Osteoblast (primary cell): ENCODE results near the gene FAM120A. TPM values are rescaled to one million over a fixed set of nuclear protein-coding genes. Genes with fewer than 3 reads are reported as not detected.

Experiments
- DNase-seq: peaks from one replicate; pipeline ENCODE4 v3.0.0; 2011; ENCODE audit warnings: low spot score, mixed read lengths; ENCODE audit not compliant: insufficient read length; ENCODE audit errors: missing footprints
- H2AFZ ChIP-seq: 2 replicates; pipeline ENCODE4 v1.6.0; 2011; ENCODE audit warnings: mild to moderate bottlenecking, low read length
- H3K27ac ChIP-seq: 2 replicates; pipeline ENCODE4 v1.5.1; 2011; ENCODE audit warnings: mild to moderate bottlenecking, low read depth, low read length, moderate library complexity
- H3K27me3 ChIP-seq: 2 replicates; pipeline ENCODE4 v1.6.0; 2012; ENCODE audit warnings: mild to moderate bottlenecking, control low read depth, inconsistent platforms, low read length, moderate library complexity; ENCODE audit not compliant: insufficient read depth
- H3K36me3 ChIP-seq: 2 replicates; pipeline ENCODE4 v1.5.1; 2011; ENCODE audit warnings: mild to moderate bottlenecking, low read length, control low read depth, moderate library complexity; ENCODE audit not compliant: insufficient read depth
- H3K4me1 ChIP-seq: 2 replicates; pipeline ENCODE4 v1.5.1; 2011; ENCODE audit warnings: mild to moderate bottlenecking, low read length, control low read depth, moderate library complexity; ENCODE audit not compliant: insufficient read depth
- H3K4me2 ChIP-seq: 2 replicates; pipeline ENCODE4 v1.6.0; 2011; ENCODE audit warnings: mild to moderate bottlenecking, low read length; ENCODE audit not compliant: insufficient read depth
- H3K4me3 ChIP-seq: fragments of 200-600 bp; sonication (generic); 3 replicates; pipeline ENCODE4 v1.5.1; 2012; ENCODE audit warnings: mild to moderate bottlenecking, low read length, inconsistent platforms; ENCODE audit not compliant: insufficient read depth
- H3K79me2 ChIP-seq: 2 replicates; pipeline ENCODE4 v1.6.0; 2012; ENCODE audit warnings: mild to moderate bottlenecking, low read length, control low read depth, inconsistent platforms; ENCODE audit not compliant: insufficient read depth
- H3K9me3 ChIP-seq: 2 replicates; pipeline ENCODE4 v1.5.1; 2011; ENCODE audit warnings: low read depth, low read length, control low read depth
- H4K20me1 ChIP-seq: 2 replicates; pipeline ENCODE4 v1.6.0; 2012; ENCODE audit warnings: mild to moderate bottlenecking, low read length, control low read depth; ENCODE audit not compliant: insufficient read depth
- CTCF ChIP-seq: IDR thresholded peaks from 2 replicates; pipeline ENCODE4 v1.5.1; 2011; ENCODE audit warnings: mild to moderate bottlenecking, low read depth, low read length, moderate library complexity; ENCODE audit errors: extremely low read depth
- total RNA-seq: library from RNA; depleted of rRNA; stranded (reverse); fragments of >200 nt; gene quantifications from 2 replicates; pipeline ENCODE4 v1.2.3, GENCODE V29; 2012

FAM120A gene
- total RNA-seq, 1 donor, result 136 TPM

DNA sequence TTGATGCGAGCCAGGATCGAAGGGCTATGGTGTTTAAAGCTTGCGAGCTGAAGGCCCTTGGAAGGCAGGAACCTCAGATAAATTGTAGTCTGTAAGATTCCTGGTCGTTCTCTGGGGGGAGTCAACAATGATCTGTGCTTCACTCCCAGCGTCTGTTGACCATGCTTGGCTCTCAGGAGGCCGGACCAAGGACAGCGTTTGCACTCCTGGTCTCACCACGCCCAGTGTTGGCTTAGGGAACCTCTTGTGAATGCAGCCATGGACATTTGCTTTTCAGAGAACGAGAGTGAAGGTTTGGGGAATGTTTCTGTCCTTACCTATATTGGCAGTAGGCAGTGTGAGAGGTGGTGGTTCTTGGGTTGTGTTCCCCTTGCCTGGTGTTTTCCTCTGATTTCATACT is 62.1 kb downstream of the FAM120A start:
- H2AFZ ChIP-seq, result no peak overlapping the region
- H3K36me3 ChIP-seq, result peaks cover 4% of the 10 kb centered on the region
- no peak overlapping the region for H3K27ac ChIP-seq
- H3K79me2 ChIP-seq, result peaks cover 77% of the 10 kb centered on the region
- TF ChIP-seq CTCF, result no peak
- H3K9me3 ChIP-seq, result no peaks in the 10 kb centered on the region
- no peaks in the 10 kb centered on the region for H3K27me3 ChIP-seq
- no peak for DNase-seq
- peaks cover 8% of the 10 kb centered on the region for H3K4me1 ChIP-seq
- H3K4me2 ChIP-seq, result no peak overlapping the region
- H3K4me3 ChIP-seq, result no peak overlapping the region
- H4K20me1 ChIP-seq, result peaks cover 26% of the 10 kb centered on the region

GRCh38 chr9:93517331-93517730 is 65.8 kb downstream of the FAM120A start:
- Histone ChIP-seq H3K4me2 (no peak overlapping the region), H3K4me1 (peaks cover 4% of the 10 kb centered on the region), H3K79me2 (peaks cover 79% of the 10 kb centered on the region), H3K9me3 (no peaks in the 10 kb centered on the region), H3K27ac (no peak overlapping the region), H2AFZ (no peak overlapping the region), H4K20me1 (peaks cover 28% of the 10 kb centered on the region), H3K4me3 (no peak overlapping the region), H3K27me3 (no peaks in the 10 kb centered on the region), H3K36me3 (peaks cover 18% of the 10 kb centered on the region)
- TF ChIP-seq CTCF, result no peak
- DNase-seq, result no peak

- H3K27ac ChIP-seq, result no peak overlapping the region
- TF ChIP-seq CTCF, result no peak
- H3K4me3 ChIP-seq, result no peak overlapping the region
- peaks cover 24% of the 10 kb centered on the region for H4K20me1 ChIP-seq
- H3K27me3 ChIP-seq, result no peaks in the 10 kb centered on the region
- H3K79me2 ChIP-seq, result peaks cover 83% of the 10 kb centered on the region
- peaks cover 4% of the 10 kb centered on the region for H3K4me1 ChIP-seq
- H3K9me3 ChIP-seq, result no peaks in the 10 kb centered on the region
- DNase-seq, result no peak
- H3K36me3 ChIP-seq, result peaks cover 34% of the 10 kb centered on the region
- no peak overlapping the region for H2AFZ ChIP-seq
- H3K4me2 ChIP-seq, result no peak overlapping the region
Measured at GRCh38 chr9:93520523-93520922, 69.0 kb downstream of the FAM120A start.

DNA sequence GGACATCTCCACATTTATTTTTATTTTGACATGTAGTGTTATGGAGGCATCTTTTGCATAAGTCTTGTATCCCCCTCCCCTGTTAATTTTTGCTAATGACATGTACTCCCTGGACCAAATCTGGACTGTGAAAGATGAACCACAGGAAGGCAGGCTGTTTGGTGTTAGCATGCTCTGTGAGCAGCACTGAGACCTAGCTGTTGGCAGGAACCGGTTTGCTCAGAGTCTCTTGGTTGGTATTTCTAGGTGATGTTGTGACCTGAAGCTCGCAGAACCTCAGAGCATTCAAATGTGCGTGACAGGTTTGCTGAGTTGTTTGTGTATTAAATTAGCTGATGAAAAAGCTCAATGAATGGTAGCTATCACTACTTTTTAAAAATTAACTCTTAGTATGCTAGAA is 71.3 kb downstream of the FAM120A start:
- no peak overlapping the region for H2AFZ ChIP-seq
- TF ChIP-seq CTCF, result no peak
- no peak overlapping the region for H3K4me3 ChIP-seq
- DNase-seq, result no peak
- no peaks in the 10 kb centered on the region for H3K9me3 ChIP-seq
- no peak overlapping the region for H3K27ac ChIP-seq
- H3K36me3 ChIP-seq, result peaks cover 39% of the 10 kb centered on the region
- H3K4me1 ChIP-seq, result no peaks in the 10 kb centered on the region
- H3K79me2 ChIP-seq, result peaks cover 82% of the 10 kb centered on the region
- H4K20me1 ChIP-seq, result peaks cover 22% of the 10 kb centered on the region
- H3K4me2 ChIP-seq, result no peak overlapping the region
- H3K27me3 ChIP-seq, result no peaks in the 10 kb centered on the region
